Mesenchymal stem cell (in vitro differentiated cells and primary cell): ENCODE data around the gene ATG7.

Experiments used
- DNase-seq: peaks from one replicate; pipeline ENCODE4 v3.0.0-alpha.2; 2013
- H2AFZ ChIP-seq: one replicate; pipeline ENCODE4 v1.6.1; 2013; ENCODE audit warnings: low read depth, mild to moderate bottlenecking, control low read depth, inconsistent platforms, low read length, moderate library complexity
- H2AK5ac ChIP-seq: 2 replicates; pipeline ENCODE4 v1.6.1; 2013; ENCODE audit warnings: low read length, moderate library complexity, mild to moderate bottlenecking, inconsistent platforms; ENCODE audit not compliant: severe bottlenecking
- H2BK120ac ChIP-seq: one replicate; pipeline ENCODE4 v1.6.1; 2013; ENCODE audit warnings: low read depth, mild to moderate bottlenecking, inconsistent platforms, low read length, moderate library complexity
- H2BK12ac ChIP-seq, 2 experiments: one replicate each; pipeline ENCODE4 v1.6.1; 2013; ENCODE audit warnings: inconsistent platforms in 2 of 2, low read length in 2 of 2, mild to moderate bottlenecking in 2 of 2, moderate library complexity in 2 of 2, control low read depth in 1 of 2
- H2BK15ac ChIP-seq: one replicate; pipeline ENCODE4 v1.6.1; 2013; ENCODE audit warnings: mild to moderate bottlenecking, low read depth, inconsistent platforms; ENCODE audit not compliant: poor library complexity, severe bottlenecking
- H2BK5ac ChIP-seq: 2 replicates; pipeline ENCODE4 v1.6.1; 2013; ENCODE audit warnings: low read depth, mild to moderate bottlenecking, low read length, control low read depth, inconsistent platforms; ENCODE audit not compliant: poor library complexity, severe bottlenecking
- H3K14ac ChIP-seq, 2 experiments: one replicate each; pipeline ENCODE4 v1.6.1; 2013; ENCODE audit warnings: inconsistent platforms in 2 of 2, low read length in 2 of 2, control low read depth in 1 of 2, mild to moderate bottlenecking in 1 of 2, moderate library complexity in 1 of 2
- H3K18ac ChIP-seq, 2 experiments: one replicate each; pipeline ENCODE4 v1.6.1; 2013; ENCODE audit warnings: inconsistent platforms in 2 of 2, low read length in 2 of 2, control low read depth in 1 of 2, low read depth in 1 of 2, mild to moderate bottlenecking in 1 of 2
- H3K23ac ChIP-seq, 2 experiments: one replicate each; pipeline ENCODE4 v1.6.1; 2013; ENCODE audit warnings: inconsistent platforms in 2 of 2, low read length in 2 of 2, mild to moderate bottlenecking in 2 of 2, moderate library complexity in 2 of 2, control low read depth in 1 of 2
- H3K27ac ChIP-seq: 2 replicates; pipeline ENCODE4 v1.5.1; 2013; ENCODE audit warnings: mild to moderate bottlenecking, moderate library complexity, low read length, control low read depth, inconsistent platforms; ENCODE audit not compliant: poor library complexity, severe bottlenecking
- H3K27me3 ChIP-seq, 2 experiments: 2 replicates each; pipeline versions ENCODE4 v1.6.1 to v1.7.0; 2013; ENCODE audit warnings: low read length in 2 of 2, mild to moderate bottlenecking in 2 of 2, moderate library complexity in 2 of 2, control low read depth in 1 of 2, inconsistent platforms in 1 of 2; ENCODE audit not compliant: control insufficient read depth in 1 of 2, insufficient read depth in 1 of 2
- H3K36me3 ChIP-seq, 2 experiments: 2 replicates each; pipeline versions ENCODE4 v1.6.1 to v1.7.0; 2013; ENCODE audit warnings: low read length in 2 of 2, control low read depth in 1 of 2, inconsistent platforms in 1 of 2, low read depth in 1 of 2, mild to moderate bottlenecking in 1 of 2; ENCODE audit not compliant: insufficient read depth in 2 of 2, control insufficient read depth in 1 of 2
- H3K4ac ChIP-seq, 2 experiments: one replicate each; pipeline ENCODE4 v1.6.1; 2013; ENCODE audit warnings: inconsistent platforms in 2 of 2, low read length in 2 of 2, mild to moderate bottlenecking in 2 of 2, moderate library complexity in 2 of 2, control low read depth in 1 of 2, low read depth in 1 of 2
- H3K4me1 ChIP-seq: 2 replicates; pipeline ENCODE4 v1.6.1; 2013; ENCODE audit warnings: low read depth, low read length, control low read depth; ENCODE audit not compliant: control insufficient read depth, insufficient read depth
- H3K4me2 ChIP-seq: 2 replicates; pipeline ENCODE4 v1.6.1; 2013; ENCODE audit warnings: low read length, mild to moderate bottlenecking, inconsistent platforms; ENCODE audit not compliant: poor library complexity, severe bottlenecking
- H3K4me3 ChIP-seq, 2 experiments: 2 replicates each; pipeline versions ENCODE4 v1.5.1 to v1.7.0; 2013; ENCODE audit warnings: low read length in 2 of 2, mild to moderate bottlenecking in 2 of 2, control low read depth in 1 of 2, low read depth in 1 of 2; ENCODE audit not compliant: insufficient read depth in 1 of 2
- H3K79me1 ChIP-seq: replicated peaks from 2 replicates; pipeline ENCODE4 v1.6.1; 2013; ENCODE audit warnings: mild to moderate bottlenecking, control low read depth, low read length, inconsistent platforms; ENCODE audit not compliant: poor library complexity, severe bottlenecking
- H3K9ac ChIP-seq: 2 replicates; pipeline ENCODE4 v1.7.0; 2013; ENCODE audit warnings: mild to moderate bottlenecking, low read length, moderate library complexity
- H3K9me3 ChIP-seq: 2 replicates; pipeline ENCODE4 v1.7.0; 2013; ENCODE audit warnings: mild to moderate bottlenecking, low read length; ENCODE audit not compliant: control insufficient read depth
- H4K8ac ChIP-seq: one replicate; pipeline ENCODE4 v1.6.1; 2013; ENCODE audit warnings: inconsistent platforms, mild to moderate bottlenecking, low read length, moderate library complexity
- H4K91ac ChIP-seq: one replicate; pipeline ENCODE4 v1.6.1; 2013; ENCODE audit warnings: mild to moderate bottlenecking, low read length, inconsistent platforms
- WGBS: methylation state at CpG from one replicate; pipeline ENCODE4 v1.1.7; 2013; ENCODE audit warnings: mixed read lengths; 5-methylcytosine and 5-hydroxymethylcytosine counted together

ATG7 gene

GRCh38 chr3:11274566-11275142 lies 2.5 kb downstream of the ATG7 start:
- peak overlapping the region in 1 of 2 experiments; percentile 13 for H2BK12ac ChIP-seq
- no peak overlapping the region for H3K4ac ChIP-seq
- H3K14ac ChIP-seq = no peak overlapping the region
- H2BK120ac ChIP-seq = no peak overlapping the region
- no peak overlapping the region for H2BK5ac ChIP-seq
- H2BK15ac ChIP-seq = no peak overlapping the region
- H2AK5ac ChIP-seq = no peak overlapping the region
- no peak overlapping the region for H4K8ac ChIP-seq
- H2AFZ ChIP-seq = no peak overlapping the region
- H3K79me1 ChIP-seq = peaks cover 14% of the 10 kb centered on the region
- DNase-seq = no peak
- H3K4me3 ChIP-seq = no peak overlapping the region
- H3K36me3 ChIP-seq = peaks cover 7 to 11% of the 10 kb centered on the region in 2 experiments
- no peak overlapping the region for H3K27ac ChIP-seq
- WGBS = 100% methylated on average over 5 of the region's 6 CpGs
- H3K9me3 ChIP-seq = no peaks in the 10 kb centered on the region
- no peak overlapping the region for H3K18ac ChIP-seq
- H3K9ac ChIP-seq = no peak overlapping the region
- H3K4me2 ChIP-seq = no peak overlapping the region
- H4K91ac ChIP-seq = no peak overlapping the region
- H3K27me3 ChIP-seq = no peaks in the 10 kb centered on the region
- no peak overlapping the region for H3K23ac ChIP-seq
- H3K4me1 ChIP-seq = peaks cover 8% of the 10 kb centered on the region

DNA sequence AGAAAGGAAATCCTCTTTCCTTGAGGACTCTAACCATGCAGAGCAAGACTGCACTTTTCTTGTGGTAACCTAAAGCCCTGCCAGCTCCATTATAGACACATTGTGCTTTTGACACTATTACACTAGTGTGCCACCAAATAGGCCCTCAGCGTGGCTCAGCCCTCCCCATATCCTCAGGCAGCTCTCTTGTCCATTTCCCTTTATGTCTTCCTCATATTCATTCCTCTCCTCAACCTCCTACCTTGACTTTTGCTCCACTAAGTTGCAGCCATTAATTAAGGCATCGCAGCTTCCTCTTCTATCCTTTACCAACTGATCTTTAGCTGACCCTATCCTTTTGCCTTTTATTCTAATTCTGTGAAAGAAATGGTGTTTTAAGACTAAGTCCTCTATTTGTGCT lies 3.7 kb downstream of the ATG7 start:
- Histone ChIP-seq H3K36me3 (peaks cover 7 to 20% of the 10 kb centered on the region in 2 experiments), H3K79me1 (peaks cover 17% of the 10 kb centered on the region), H3K27me3 (no peaks in the 10 kb centered on the region), H3K27ac (no peak overlapping the region), H3K23ac (no peak overlapping the region), H4K91ac (no peak overlapping the region), H2BK120ac (no peak overlapping the region), H3K18ac (no peak overlapping the region), H4K8ac (no peak overlapping the region), H2BK5ac (no peak overlapping the region), H3K4me3 (no peak overlapping the region), H3K9ac (no peak overlapping the region), H2AK5ac (no peak overlapping the region), H3K9me3 (no peaks in the 10 kb centered on the region), H3K4ac (no peak overlapping the region), H2BK12ac (no peak overlapping the region), H3K4me2 (no peak overlapping the region), H2BK15ac (no peak overlapping the region), H3K14ac (no peak overlapping the region), H2AFZ (no peak overlapping the region), H3K4me1 (peaks cover 8% of the 10 kb centered on the region)
- no peak for DNase-seq
- WGBS = 96% methylated on average over 1 of the region's 2 CpGs

DNA sequence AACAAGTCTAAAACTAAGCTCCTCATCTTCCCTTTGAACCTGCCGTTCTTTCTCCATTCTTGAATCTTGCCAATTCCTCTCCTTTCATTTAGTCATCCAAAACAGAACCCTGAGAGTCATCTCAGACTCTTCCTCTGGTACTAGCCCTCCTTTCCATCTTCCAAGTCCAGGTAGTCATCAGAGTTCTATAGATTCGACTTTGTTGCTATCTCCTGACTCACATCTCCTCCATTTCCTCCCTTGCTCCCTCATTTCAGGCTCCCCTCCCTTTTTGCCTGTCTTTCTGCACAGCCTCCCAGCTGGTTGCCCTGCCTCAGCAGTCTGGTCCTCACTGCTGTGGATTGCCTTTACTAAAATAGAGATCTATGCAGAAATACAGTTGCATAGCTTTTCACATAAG lies 4.7 kb downstream of the ATG7 start:
- Histone ChIP-seq H3K79me1 (peaks cover 20% of the 10 kb centered on the region), H4K8ac (no peak overlapping the region), H3K9ac (no peak overlapping the region), H3K36me3 (peaks cover 7 to 25% of the 10 kb centered on the region in 2 experiments), H2AK5ac (no peak overlapping the region), H3K4me2 (no peak overlapping the region), H2AFZ (no peak overlapping the region), H3K18ac (no peak overlapping the region), H2BK120ac (no peak overlapping the region), H3K9me3 (no peaks in the 10 kb centered on the region), H4K91ac (no peak overlapping the region), H2BK5ac (no peak overlapping the region), H3K14ac (no peak overlapping the region), H3K4ac (no peak overlapping the region), H3K27me3 (no peaks in the 10 kb centered on the region), H2BK12ac (no peak overlapping the region), H3K27ac (no peak overlapping the region), H3K23ac (no peak overlapping the region), H2BK15ac (no peak overlapping the region), H3K4me3 (no peak overlapping the region), H3K4me1 (peaks cover 6% of the 10 kb centered on the region)
- no peak for DNase-seq
- 88% methylated on average over 2 of the region's 2 CpGs for WGBS

DNA sequence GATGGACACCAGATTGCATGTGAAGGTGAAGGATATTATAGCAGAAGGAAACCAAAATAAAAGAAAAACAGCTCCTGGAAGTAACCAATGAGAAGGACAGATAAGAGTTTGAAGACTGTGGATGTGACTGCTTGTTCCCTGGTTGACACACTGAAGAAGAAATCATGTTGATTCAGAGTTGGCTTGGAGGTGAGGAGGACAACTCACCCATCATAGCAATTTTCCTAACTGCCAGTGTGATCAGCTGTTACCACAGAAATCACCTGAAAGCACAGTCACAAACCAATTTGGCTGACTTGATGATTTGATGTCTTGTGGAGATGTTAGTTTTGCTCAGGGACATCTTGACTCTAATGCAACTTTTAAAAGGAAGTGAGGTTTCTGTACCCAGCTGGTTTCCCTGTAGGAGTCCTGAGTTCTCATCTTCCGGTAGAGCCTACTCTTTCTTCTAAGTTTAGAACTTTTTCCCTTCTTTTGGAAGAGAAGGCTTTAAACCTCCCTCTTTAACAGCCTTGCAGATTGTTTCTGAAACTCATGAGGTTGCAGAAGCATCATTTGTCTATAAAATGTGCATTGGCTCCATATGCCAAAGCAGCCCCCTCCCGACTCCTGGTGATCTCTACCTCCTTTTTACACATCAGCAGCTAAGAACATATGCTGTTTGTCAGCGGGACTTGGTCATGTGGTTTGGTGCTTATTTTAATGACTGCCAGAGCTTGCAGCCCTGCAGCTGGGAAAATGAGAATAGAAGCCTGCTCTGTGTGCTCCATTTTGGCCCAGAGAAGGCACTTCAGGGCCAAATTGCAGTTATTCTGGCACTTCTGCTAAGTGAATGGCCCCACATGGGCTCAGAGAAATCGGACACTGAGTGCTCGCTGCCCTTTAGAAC lies 10.3 kb downstream of the ATG7 start:
- 96% methylated on average over 4 of the region's 5 CpGs for WGBS

More for the DNA sequence above, 10.3 kb downstream of the ATG7 start:
- Histone ChIP-seq H2BK12ac (no peak overlapping the region), H3K4me3 (peak overlapping the region in 1 of 2 experiments; percentile 32), H3K4ac (no peak overlapping the region), H3K79me1 (peaks cover 31% of the 10 kb centered on the region), H2AFZ (no peak overlapping the region), H3K18ac (no peak overlapping the region), H3K9me3 (no peaks in the 10 kb centered on the region), H3K27ac (peak overlapping the region; percentile 38), H3K14ac (no peak overlapping the region), H3K23ac (no peak overlapping the region), H3K9ac (peak overlapping the region; percentile 46), H2BK15ac (peak overlapping the region; percentile 29), H2BK5ac (no peak overlapping the region), H3K36me3 (peaks cover 0 to 27% of the 10 kb centered on the region in 2 experiments), H4K8ac (no peak overlapping the region), H3K4me1 (peaks cover 15% of the 10 kb centered on the region), H2BK120ac (no peak overlapping the region), H2AK5ac (no peak overlapping the region), H3K4me2 (peak overlapping the region; percentile 8), H4K91ac (no peak overlapping the region), H3K27me3 (no peaks in the 10 kb centered on the region)
- DNase-seq = no peak
